ENCODE results near the gene FAM219A.
"Not testable (repeated sequence)": the region's sequence is repeated elsewhere in the genome, so short reads cannot be mapped to it uniquely, and the experiment has no call there.

Gene FAM219A

DNA sequence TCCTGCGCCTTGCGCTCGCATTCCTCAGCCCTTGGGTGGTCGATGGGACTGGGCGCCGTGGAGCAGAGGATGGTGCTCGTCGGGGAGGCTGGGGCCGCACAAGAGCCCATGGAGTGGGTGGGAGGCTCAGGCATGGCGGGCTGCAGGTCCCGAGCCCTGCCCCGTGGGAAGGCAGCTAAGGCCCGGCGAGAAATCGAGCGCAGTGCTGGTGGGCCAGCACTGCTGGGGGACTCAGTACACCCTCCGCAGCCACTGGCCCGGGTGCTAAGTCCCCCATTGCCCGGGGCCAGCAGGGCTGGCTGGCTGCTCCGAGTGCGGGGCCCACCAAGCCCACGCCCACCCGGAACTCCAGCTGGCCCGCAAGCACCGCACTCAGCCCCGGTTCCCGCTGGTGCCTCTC is 24.4 kb upstream of the FAM219A start:
- DNase-seq: not testable (repeated sequence)

DNA sequence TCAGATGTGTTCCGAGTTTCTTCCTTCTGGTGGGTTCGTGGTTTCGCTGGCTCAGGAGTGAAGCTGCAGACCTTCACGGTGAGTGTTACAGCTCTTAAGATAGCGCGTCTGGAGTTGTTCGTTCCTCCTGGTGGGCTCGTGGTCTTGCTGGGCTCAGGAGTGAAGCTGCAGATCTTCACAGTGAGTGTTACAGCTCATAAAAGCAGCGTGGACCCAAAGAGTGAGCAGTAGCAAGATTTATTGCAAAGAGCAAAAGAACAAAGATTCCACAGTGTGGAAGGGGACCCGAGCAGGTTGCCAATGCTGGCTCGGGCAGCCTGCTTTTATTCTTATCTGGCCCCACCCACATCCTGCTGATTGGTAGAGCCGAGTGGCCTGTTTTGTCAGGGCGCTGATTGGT is 23.2 kb upstream of the FAM219A start:
- not testable (repeated sequence) for DNase-seq

DNA sequence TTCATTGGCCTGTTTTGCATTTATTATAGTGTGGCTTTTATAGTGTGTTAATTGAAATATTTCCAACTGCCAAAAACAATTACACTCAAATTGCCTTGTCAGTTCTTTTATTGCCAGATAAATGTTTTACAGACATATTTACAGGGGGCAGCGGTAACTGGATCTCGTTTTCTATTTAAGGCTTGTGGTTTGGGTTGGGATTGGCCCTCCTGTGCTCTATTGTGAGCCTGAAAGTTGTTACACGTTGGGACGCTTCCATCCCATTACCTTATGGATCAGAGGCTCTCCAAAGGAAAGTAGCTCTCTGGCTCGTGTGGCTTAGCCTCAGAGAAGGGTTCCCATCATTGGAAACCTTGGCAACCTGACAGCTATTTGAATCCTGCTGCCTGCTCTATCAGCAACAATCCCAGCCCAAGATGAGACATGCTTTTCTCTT is 21.1 kb upstream of the FAM219A start:
- no peak for DNase-seq

DNA sequence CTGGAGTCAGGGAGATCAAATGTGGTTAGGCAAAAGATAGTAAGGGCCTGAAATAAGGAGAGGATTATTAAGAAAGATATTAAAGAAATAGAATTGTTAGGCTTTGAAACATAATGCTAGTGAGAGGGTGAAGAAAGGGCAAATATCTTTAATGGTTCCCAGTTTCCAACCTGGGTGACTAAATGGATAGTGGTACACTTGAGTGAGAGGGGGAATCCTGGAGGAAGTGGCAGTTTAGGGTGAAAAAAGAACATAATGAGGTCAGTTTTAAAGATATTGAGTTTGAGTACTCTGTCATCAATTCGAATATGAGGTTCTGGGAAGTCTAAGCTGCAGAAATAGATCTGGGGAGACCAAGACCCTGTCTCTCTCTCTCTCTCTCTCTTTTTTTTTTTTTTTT is 19.2 kb upstream of the FAM219A start:
- no peak for DNase-seq

DNA sequence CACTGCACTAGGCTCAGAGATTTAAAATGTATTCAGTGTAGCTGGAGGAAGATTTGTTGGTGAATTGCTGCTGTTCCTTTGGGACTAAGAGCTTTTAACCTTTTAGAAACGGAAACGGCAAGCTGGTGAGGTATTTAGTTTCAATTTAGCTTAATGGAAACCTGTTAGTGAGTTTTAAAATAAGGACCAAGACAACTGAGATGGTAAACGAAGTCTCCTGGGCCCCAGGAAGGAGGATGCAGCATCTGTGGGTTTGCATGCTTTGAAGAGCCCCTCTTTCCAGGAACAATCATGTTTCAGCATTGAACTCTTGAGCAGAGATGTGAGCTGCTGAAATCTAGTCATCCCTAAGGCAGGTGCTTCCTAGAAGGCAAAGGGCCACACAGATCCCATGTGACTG is 16.7 kb upstream of the FAM219A start:
- no peak for DNase-seq

DNA sequence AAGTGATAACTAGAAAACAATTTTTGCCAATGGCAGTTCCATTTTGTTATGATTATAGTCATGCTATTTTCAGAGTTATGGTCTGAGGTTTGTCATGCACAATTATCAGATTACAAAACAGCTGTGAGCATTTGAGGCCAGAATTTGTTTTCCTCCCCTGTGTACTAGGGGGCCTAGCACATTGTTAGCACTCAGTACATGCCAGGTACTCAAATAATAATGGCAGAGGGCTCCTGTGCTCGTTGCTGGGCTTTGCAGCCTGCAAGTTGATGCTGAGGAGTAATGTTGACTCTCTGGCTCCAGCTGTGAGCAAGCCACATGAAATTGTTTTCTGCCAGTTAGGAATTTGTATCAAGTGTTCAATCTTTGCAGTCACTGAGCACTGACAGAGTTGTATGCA is 7.1 kb upstream of the FAM219A start:
- no peak for DNase-seq

DNA sequence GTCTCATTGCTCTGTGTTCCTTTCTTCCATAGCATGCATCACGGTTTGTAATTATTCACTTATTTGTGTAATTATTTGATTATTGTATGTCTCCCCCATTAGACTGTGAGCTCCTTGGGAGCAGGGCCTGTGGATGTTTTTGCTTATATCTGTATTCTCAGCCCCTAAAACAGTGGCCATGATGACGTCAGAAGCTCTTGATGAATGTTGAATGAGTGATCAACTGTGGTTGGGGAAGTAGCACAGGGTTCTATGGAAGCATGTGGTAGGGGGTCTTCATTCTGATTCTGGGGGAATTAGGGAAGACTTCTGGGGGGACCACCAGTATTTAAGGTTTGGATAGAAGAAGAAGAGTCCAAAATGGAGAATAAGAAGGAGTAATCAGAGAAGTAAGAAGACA is 6.2 kb upstream of the FAM219A start:
- no peak for DNase-seq

DNA sequence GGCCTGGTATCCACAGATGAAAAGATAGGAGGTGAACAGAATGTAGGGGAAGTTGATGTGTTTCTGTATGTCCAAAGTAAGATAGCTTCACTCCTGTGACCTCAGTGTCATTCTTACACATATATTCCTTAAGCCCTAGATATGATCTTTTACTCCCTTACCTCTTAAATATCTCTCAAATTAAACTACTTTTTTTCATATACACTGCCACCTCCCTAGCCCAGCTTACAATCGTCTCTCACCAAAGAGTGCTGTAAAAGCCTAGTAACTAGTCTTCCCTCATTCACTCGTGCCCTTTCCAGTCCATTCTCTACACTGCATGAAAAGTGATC is 5.5 kb upstream of the FAM219A start:
- no peak for DNase-seq

DNA sequence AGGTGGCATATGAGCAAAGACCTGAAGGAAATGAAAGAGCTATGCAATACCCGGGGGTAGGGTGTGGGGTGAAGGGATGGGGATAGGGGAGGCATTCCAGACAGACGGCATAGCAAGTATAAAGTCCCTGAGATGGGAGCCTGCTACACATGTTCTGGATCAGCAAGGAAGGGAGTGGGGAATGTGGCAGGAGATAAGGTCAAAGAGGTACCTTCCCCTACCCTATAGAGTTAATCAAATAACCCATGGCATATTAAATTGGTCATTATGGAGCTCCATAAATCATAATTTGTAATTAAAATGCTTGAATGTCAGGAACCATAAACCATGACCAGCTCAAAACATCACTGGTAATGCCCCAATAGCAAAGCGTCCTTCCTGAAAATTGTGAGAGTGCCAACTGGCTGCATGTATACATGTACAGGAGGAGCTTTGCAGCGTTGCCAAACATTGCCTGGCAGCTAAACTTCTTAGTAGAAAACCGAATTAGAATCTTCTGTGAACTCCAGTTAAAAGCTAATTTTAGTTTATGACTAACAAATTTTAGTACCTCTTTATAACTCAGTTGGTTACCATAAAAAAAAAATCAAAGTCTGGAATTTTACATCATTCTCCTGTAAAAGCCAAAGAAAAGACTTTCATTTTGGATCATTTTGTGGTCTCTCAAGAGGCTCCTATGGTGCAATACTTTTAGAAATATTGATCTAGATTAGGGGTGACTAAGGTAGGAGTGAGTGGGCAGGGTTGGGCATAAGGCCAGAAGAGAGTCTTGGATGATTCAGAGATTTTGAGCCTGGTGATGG is 4.9 kb upstream of the FAM219A start:
- no peak for DNase-seq

DNA sequence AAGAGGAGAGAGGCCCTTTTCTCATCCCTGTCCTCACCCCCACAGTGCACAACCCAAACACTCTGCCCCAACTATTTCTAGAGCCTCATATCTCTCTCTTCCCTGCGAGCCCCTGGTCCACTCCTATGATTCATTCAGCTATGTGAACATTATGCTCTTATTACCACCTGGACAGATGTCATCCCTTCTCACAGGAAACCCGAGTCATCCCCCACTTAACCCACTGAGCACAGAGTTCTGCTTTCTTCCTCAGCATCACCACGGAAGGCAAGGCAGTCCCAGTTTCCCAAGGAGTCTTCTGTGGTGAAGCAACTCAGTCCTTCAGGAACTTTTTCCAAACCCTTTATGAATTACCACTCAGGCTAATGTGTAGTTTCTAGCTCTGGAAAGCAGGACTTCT is 1.6 kb upstream of the FAM219A start:
- DNase-seq: no peak

DNA sequence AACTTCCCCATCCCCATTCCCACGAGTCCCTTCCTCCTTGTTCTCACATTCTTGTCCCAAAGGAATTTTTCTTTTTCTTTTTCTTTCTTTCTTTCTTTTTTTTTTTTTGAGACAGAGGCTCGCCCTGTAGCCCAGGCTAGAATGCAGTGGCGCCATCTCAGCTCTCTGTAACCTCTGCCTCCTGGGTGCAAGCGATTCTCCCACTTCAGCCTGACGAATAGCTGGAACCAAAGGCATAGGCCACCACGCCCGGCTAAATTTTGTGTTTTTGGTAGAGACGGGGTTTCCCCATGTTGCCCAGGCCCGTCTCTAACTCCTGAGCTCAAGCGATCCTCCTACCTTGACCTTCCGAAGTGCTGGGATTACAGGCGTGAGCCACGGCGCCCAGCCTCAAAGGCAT is 986 bp upstream of the FAM219A start:
- DNase-seq: no peak

DNA sequence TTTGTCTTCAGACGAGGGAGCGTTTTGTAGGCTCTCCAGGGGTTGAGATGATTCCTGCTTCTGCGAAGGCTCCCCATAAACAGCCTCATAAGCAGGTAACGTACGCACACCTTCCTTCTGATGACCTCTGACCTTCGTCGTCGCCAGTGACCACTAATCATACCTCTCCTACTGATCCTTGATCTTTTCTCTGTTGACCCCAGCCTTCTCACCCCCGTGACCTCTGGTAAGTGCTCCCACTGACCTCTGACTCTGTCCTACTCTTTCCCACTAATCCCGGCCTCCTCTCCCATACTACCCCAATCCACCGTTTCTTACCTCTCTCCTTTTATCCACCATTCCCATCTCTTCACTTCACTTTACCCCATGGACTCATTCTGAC is 580 bp upstream of the FAM219A start:
- no peak for DNase-seq

DNA sequence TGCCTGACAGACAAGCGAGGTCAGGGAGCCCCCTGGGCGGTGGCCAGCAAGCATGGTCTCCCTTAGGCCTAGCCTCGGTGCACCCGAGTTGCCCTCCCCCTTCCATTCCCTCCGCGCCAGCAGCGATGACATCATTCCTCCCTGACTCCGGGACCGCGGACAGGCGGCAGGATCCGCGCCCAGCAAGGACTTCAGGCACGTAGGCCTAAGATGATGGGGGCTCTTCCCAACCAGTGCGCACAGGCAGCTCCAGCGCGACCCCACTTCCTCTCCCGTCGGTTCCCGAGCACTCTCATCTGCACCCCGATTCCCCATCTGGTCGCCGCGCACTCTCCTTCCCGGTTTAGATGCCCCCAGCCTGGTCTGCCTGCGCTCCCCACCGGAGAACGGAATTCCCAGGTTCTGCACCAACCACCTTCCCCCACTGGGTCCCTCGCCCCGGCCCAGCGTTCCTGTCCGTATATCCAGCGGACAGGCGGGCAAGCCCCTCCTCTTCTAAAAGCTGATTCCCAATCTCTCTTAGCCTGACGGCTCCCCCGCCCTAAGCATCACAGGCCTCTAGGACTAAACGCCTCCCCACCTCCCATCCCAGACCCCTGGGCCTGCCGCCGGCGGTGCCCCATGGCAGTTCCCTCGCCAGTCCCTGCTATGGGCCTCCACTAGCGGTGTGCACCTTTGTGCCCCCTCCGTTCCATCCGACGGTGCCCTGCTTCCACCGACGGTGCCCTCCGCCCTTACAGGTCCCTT is 931 bp downstream of the FAM219A start:
- no peak for DNase-seq

DNA sequence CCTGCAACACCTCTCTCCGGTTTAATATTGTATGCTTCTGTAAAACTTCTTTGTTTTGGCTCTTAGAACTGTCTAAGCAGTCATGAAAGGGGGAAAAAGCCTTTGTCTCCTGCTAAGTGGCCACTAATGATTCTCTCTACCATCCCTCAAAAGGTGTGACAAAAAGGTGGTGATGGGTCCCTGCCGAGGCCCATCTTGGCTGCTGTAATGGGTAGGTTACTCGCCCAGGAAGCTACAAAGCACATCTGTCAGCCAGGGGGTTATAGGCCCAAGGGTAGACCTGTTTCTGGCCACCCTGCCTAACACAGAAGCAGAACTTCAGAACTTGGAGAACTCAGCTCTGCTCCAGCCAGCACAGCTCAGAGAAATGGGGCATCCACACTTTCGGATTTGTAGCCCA is 1.6 kb downstream of the FAM219A start:
- no peak for DNase-seq

DNA sequence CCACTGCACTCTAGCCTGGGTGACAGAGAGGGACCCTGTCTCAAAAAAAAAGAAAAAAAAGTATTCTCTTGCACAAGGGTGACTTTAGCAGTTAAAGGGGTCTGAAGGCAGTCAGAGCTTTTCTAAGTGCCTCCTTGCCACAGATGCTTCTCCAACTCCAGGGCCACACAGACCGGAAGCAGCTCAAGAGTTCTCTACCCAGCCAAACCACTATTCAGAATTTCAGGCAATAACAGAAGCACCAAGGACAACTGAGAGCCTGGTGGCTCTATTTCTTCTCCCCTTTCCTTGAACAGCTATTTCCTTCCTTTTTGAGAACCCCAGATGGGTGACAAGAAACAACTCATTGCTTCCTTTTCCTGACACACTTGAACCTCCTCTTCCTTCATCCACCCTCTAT is 2.2 kb downstream of the FAM219A start:
- no peak for DNase-seq

DNA sequence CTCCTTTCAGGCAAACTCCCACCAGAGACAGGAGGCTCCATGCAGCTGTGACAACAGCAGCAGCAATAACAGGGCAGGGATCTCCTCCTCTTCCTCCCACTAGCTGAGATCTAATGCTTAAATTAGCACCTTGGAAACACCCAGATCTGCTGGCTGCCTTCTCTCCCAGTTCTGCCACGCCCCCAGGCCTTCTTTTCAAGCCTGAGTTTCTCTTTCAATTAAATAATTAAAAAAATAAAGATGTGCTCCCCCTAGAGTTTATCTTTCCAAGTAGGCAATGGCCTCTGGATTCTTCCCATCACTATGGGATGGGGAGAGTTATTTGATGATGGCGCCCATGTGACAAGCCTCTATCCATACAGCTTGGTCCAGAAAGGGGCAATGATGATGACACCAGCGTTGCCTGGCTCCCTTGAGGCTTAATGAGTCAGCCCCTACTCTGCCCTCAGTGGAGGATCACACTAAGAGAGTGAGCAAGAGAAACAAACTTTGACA is 3.8 kb downstream of the FAM219A start:
- no peak for DNase-seq

DNA sequence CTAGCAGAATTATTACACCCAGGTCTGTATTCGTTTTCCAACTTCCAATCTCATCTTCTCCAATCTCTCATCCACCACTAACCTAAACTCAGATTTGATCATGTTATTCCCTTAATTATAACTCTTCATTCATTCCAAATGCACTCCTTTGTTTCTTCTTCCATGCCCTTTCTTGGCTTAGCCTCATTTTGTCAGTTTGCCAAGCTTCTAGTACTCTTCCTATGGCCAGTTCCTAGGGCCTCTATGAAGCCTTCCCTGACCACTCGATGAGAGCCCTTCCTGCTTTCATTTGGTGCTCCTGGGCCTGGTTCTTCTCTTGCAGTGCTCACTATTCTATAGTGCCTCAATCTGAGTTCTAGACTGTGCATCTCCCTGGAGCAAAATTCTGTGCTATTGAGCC is 5.8 kb downstream of the FAM219A start:
- DNase-seq: no peak

DNA sequence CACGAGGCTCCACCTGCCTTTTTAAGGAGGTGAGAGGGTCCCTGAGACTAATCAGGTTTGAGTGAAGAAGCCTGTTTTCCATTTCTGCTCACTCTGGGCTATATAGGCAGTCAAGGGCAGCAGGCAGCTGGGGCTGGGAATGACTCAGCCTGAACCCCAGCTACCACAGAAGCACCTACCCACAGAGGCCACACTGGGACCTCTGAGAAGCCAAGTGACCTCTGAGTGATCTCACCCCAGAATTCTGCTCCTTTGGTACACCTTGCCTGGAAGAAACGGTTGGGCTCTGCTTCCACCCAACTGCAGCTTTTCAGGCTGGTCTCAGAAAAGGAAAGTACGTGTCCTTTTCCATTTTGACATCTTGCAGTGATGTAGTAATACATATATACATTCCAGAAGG is 6.8 kb downstream of the FAM219A start:
- no peak for DNase-seq

DNA sequence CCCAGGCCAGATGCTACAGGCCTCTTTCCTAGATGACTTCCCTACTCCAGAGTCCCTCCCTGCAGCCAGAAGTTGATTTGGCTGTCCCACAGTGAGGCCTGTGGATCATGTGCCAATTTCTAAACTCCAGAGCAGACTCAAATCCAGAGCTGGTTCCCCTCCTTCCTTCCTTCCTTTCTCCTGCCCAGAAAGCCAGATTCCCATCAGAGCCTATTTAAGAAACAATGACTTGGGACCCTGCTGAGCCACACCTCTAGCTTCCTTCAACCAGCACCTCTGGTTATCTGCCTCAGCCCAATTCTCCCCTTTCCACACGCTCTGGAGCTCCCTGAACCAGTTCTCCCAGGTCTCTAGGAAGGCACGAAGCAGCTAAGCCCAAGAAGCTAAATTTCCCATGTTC is 7.2 kb downstream of the FAM219A start:
- DNase-seq: no peak

DNA sequence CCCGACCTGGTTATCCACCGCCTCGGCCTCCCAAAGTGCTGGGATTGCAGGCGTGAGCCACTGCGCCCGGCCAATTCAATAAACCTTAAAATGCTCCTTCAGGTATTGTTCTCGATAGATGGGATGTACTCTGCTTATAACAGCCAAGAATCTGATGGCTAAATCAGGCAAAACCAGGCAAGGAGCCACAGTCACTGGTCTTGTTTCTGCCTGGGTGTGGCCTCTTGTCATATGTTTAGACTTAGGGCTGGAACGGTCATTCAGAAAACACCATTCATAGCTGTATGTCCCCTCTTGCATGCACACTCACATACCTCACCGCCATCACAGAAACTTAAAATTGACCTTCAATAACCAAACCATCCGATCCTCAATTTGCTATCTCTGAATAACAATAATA is 7.7 kb downstream of the FAM219A start:
- DNase-seq: no peak

DNA sequence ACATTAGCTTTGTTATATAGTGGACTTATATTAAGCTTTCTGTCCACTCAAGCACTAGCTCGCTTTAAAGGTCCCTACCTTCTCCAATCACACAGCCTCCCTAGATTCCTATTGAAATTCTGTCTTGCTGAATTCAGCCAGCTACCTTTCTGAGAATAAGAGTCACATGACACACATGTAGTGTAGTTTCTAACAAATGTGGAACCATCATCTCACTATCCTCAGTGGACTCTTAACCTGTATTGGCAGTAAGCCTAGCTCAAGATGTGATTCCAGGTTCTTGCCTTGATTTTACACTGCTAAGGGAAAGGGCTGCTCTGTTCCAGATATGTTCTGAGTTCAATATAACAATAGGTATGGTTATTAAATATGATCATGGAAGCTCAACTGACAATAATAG is 11.4 kb downstream of the FAM219A start:
- no peak for DNase-seq

DNA sequence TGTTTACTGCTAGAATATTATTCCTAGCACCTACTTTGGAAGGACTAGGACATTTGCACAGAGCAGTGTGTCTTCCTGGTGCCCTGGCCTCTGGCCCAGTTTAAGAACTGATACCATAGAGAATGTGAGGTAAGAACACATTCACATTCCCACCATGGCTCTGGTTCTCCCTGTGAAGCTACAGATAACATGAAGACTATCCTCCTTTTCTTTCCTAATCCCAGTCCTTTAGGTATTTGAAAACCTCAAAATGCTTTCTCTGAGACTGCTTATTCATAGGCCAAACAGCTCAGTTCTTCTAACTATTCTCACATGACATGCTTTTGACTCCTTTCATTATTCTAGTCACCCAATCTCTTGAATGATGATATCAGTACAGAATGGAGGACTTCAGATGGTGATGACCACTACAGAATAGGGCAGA is 11.9 kb downstream of the FAM219A start:
- DNase-seq: no peak

DNA sequence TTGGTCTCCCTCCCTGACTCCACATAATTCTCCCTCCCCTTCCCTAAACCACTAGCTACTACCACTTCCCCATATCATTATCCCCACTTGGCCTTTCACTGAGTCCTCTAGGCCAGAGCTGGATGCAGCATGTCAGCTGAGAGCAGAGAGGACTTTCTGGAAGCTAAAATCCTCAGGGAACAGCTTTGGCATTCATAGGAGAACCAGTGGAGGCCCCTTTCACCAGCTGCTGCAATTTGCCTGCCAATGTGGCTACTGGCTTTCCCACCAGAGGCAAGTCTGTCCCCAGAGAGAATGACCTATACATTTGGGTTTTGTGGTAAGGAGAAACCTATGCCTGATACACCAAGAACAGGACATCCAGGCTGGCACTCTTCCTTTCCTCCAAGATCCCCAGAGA is 14.4 kb downstream of the FAM219A start:
- DNase-seq: no peak

DNA sequence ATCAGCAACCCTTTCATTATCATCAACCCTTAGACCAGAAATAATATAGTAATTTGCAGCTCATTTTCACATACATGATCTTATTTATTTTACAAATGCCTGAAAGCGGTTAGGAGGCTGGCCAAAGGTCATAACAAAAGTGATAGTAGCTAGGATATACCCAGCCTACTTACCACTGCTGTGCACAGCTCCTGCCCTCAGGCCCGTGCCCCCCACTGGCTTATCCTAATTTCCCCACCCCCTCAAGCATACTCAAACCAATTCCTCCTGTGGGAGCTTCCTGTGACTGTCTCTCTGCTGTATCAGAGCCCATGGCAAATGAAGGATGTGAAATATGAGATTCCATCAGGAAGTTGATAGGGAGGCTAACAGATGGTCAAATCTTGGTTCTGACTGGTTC is 14.8 kb downstream of the FAM219A start:
- DNase-seq: no peak

DNA sequence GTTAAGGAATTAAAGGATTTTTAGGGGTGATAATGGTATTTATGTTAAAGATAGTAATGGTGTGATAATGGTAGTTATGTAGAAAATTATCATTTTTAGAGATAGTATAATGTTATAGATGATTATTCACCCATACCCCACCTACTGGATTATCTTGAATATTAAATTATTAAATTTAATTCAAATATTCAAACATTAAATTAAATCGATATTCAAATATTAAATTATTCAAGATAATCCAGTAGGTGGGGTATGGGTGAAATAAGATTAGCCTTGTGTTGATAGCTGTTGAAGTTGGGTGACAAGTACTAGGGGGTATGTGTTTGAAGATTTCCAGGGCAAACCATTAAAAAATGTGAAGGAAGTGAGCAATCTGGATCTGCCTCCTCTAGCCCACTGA is 15.6 kb downstream of the FAM219A start:
- no peak for DNase-seq
